ENCODE data around the gene ERC1. TPM values are rescaled to one million over a fixed set of nuclear protein-coding genes. Genes with fewer than 3 reads are reported as not detected.

Gene ERC1
- total RNA-seq, 2 experiments from 2014 or later = 21.7 to 27.0 TPM

GRCh38 chr12:1108276-1108675 lies 117.3 kb downstream of the ERC1 start:
- POLR2A ChIA-PET = interaction anchor here (0.9 kb wide), 1 partner anchor 9 kb away, joined by 3 read pairs; no protein-coding TSS in a partner anchor
- ATAC-seq (peak; percentile 90), DNase-seq (no peak)
- Mint-ChIP-seq H3K27ac (no peak overlapping the region), H3K4me1 (ENCODE audit: low read depth) (peaks cover 28% of the 10 kb centered on the region), H3K9me3 (no peaks in the 10 kb centered on the region), H3K4me3 (no peak overlapping the region), H3K36me3 (ENCODE audit: low read depth) (peaks cover 3% of the 10 kb centered on the region), H3K27me3 (no peaks in the 10 kb centered on the region)
- no peak for TF ChIP-seq CTCF (IDR thresholded peaks at IDR 0.05)
- intact Hi-C loops (cut with micrococcal nuclease) = no loop called here
- CTCF ChIA-PET = interaction anchor here (1.2 to 3.8 kb wide), 3 partner anchors 10 to 475 kb away, joined by 3 to 32 read pairs (median 8); no protein-coding TSS in a partner anchor

GRCh38 chr12:1115484-1116231 lies 124.6 kb downstream of the ERC1 start:
- DNase-seq (no peak), ATAC-seq (peak; percentile 72)
- ChIA-PET POLR2A (no interaction called here), CTCF (interaction anchor here (1.4 to 4.7 kb wide), 4 partner anchors 11 to 472 kb away, joined by 3 to 177 read pairs (median 44); no protein-coding TSS in a partner anchor)
- Mint-ChIP-seq H3K27me3 (no peaks in the 10 kb centered on the region), H3K4me1 (ENCODE audit: low read depth) (peaks cover 13% of the 10 kb centered on the region), H3K9me3 (no peaks in the 10 kb centered on the region), H3K36me3 (ENCODE audit: low read depth) (no peaks in the 10 kb centered on the region), H3K27ac (peak overlapping the region; percentile 36), H3K4me3 (no peak overlapping the region)
- intact Hi-C loops (cut with micrococcal nuclease) = loop anchor here (5.0 kb wide), 1 partner anchor 467 kb away; no protein-coding TSS in a partner anchor
- TF ChIP-seq CTCF (IDR thresholded peaks at IDR 0.05) = no peak

GRCh38 chr12:1117371-1117770 lies 126.3 kb downstream of the ERC1 start:
- H3K27me3 Mint-ChIP-seq = no peaks in the 10 kb centered on the region
- ATAC-seq (no peak), DNase-seq (no peak)
- ChIA-PET POLR2A (no interaction called here), CTCF (interaction anchor here (0.6 to 4.7 kb wide), 92 partner anchors 9 to 543 kb away, joined by 3 to 177 read pairs (median 5); partner anchors contain the start of gene RAD52)
- TF ChIP-seq CTCF (IDR thresholded peaks at IDR 0.05) = no peak
- H3K27ac Mint-ChIP-seq = no peak overlapping the region
- intact Hi-C loops (cut with micrococcal nuclease) = loop anchor here (5.0 kb wide), 1 partner anchor 465 kb away; no protein-coding TSS in a partner anchor
- H3K4me3 Mint-ChIP-seq = no peak overlapping the region
- H3K9me3 Mint-ChIP-seq = no peaks in the 10 kb centered on the region
- H3K36me3 Mint-ChIP-seq (ENCODE audit: low read depth) = no peaks in the 10 kb centered on the region
- H3K4me1 Mint-ChIP-seq (ENCODE audit: low read depth) = peaks cover 13% of the 10 kb centered on the region

- Mint-ChIP-seq H3K9me3 (no peaks in the 10 kb centered on the region), H3K4me3 (no peak overlapping the region), H3K27me3 (no peaks in the 10 kb centered on the region), H3K27ac (no peak overlapping the region), H3K36me3 (ENCODE audit: low read depth) (no peaks in the 10 kb centered on the region), H3K4me1 (ENCODE audit: low read depth) (peaks cover 19% of the 10 kb centered on the region)
- CTCF ChIA-PET = interaction anchor here (0.6 to 4.7 kb wide), 107 partner anchors 10 to 822 kb away, joined by 3 to 177 read pairs (median 4); partner anchors contain the start of gene RAD52
- POLR2A ChIA-PET = interaction anchor here (0.8 to 0.9 kb wide), 2 partner anchors 465 to 475 kb away, joined by 4 read pairs; no protein-coding TSS in a partner anchor
- TF ChIP-seq CTCF (IDR thresholded peaks at IDR 0.05) = peak; percentile 97
- ATAC-seq (peak; percentile 77), DNase-seq (peak; percentile 87)
- intact Hi-C loops (cut with micrococcal nuclease) = loop anchor here (5.0 kb wide), 1 partner anchor 464 kb away; no protein-coding TSS in a partner anchor
Measured at GRCh38 chr12:1117970-1118563, 127.0 kb downstream of the ERC1 start.

Data from activated CD8-positive, alpha-beta T cell treated with anti-CD3 and anti-CD28 coated beads for 36 hours (primary cell).